H7 (cell line): Measurements from ENCODE around the gene ATRN. TPM values are rescaled to one million over a fixed set of nuclear protein-coding genes. Genes with fewer than 3 reads are reported as not detected.
"Not testable (repeated sequence)": the region's sequence is repeated elsewhere in the genome, so short reads cannot be mapped to it uniquely, and the experiment has no call there.

ENCODE experiments used
- DNase-seq: peaks from one replicate; pipeline ENCODE4 v3.0.0; 2012
- H3K27me3 ChIP-seq: 2 replicates; pipeline ENCODE4 v1.6.0; 2011; ENCODE audit warnings: mild to moderate bottlenecking, low read length; ENCODE audit not compliant: control insufficient read depth, insufficient read depth
- H3K36me3 ChIP-seq: replicated peaks from 2 replicates; pipeline ENCODE4 v1.5.1; 2011; ENCODE audit warnings: low read length; ENCODE audit not compliant: control insufficient read depth, insufficient read depth
- H3K4me3 ChIP-seq: 2 replicates; pipeline ENCODE4 v1.5.1; 2011; ENCODE audit warnings: low read depth, mild to moderate bottlenecking, control low read depth, low read length, moderate library complexity; ENCODE audit not compliant: insufficient read depth
- total RNA-seq: library from RNA; depleted of rRNA; stranded (reverse); fragments of >200 nt; shearing (Covaris generic); gene quantifications from 2 replicates; pipeline ENCODE4 v1.2.3, GENCODE V29; 2014

The ATRN gene
- total RNA-seq, 1 experiment from 2014 or later: 11.5 TPM

DNA sequence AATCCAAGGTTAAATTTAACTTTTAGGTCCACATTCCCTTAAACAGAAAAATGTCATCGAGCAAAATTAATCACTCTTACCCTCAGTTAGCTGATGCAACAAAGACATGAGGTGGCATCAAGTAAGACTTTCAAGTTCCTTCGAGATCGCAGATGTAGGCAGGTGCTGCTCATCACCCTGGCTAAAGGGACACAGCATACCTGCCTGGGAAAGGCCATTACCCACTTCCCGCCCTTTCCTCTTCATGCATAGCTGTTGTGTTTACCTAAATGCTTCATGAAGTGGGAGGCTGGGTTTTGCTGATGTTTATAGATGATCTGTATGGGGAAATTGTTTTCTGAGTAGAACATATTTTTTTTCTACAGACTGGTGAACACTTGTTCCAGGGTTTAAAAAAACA, 124.7 kb downstream of the ATRN start:
- Histone ChIP-seq H3K36me3 (peaks cover 1% of the 10 kb centered on the region), H3K4me3 (no peak overlapping the region), H3K27me3 (no peaks in the 10 kb centered on the region)
- DNase-seq: no peak

DNA sequence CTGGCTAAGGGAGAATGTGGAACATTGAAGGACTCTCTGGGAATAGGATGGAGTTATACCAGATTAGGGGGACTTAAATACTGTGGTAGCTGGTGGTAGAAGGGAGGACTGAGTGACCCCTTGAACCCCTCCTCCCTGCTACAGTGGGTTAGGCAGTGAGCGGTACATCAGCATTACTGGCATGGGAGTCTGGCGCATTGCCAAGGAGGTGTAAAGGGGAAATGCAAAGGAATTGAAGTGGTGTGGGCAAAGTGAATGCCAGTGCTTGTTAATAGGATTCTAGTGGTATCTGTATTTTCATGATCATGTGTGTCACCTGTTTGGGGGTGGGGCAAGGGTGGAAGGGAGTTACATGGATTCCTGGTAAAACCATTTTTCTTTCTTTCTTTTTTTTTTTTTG, 132.3 kb downstream of the ATRN start:
- H3K4me3 ChIP-seq: no peak overlapping the region
- no peaks in the 10 kb centered on the region for H3K36me3 ChIP-seq
- DNase-seq: no peak
- no peaks in the 10 kb centered on the region for H3K27me3 ChIP-seq

DNA sequence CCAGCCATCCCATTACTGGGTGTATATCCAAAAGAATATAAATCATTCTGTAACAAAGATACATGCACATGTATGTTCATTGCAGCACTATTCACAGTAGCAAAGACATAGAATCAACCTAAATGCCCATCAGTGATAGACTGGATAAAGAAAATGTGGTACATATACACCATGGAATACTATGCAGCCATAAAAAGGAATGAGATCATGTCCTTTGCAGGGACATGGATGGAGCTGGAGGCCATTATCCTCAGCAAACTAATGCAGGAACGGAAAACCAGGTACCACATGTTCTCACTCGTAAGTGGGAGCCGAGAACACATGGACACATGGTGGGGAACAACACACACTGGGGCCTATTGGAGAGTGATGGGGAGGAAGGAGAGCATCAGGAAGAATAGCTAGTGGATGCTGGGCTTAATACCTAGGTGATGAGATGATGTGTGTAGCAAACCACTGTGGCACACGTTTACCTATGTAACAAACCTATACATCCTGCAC, 134.6 kb downstream of the ATRN start:
- not testable (repeated sequence) for H3K36me3 ChIP-seq, DNase-seq, H3K4me3 ChIP-seq, H3K27me3 ChIP-seq

DNA sequence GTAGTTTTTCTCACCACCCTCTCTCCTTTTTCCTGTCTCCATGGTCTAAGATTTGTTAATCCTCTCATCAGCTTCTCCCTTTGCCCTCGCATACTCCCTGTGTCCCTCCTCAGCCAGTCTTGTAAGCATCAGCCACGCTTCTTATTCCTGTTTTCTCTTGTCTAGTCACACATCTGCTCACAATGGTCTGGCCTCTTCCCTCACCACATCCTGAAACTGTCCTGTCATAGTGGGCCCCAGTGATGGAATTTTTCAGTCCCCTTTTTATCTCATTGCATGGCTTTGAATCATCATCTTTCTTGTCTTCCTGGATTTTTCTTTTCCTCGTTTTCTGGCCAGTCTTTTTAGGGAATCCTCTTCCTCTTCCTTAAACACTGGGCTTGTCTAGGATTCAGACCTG, 135.2 kb downstream of the ATRN start:
- no peak for DNase-seq
- Histone ChIP-seq H3K27me3 (no peaks in the 10 kb centered on the region), H3K36me3 (no peaks in the 10 kb centered on the region), H3K4me3 (no peak overlapping the region)

DNA sequence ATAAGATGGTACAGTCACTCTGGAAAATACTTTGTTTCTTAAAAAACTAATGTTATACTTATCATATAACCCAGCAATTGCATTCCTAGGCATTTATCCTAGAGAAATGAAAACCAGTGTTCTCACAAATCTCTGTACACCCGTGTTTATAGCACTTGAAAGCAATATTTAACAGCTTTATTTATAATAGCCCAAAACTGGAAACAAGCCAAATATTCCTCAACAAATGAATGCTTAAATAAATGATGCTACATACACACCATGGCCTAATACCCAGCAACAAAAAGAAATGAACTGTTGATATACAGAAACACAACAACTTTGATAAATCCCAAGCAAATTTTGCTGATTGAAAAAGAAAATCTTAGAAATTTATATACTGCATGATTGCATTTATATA, 141.1 kb downstream of the ATRN start:
- no peaks in the 10 kb centered on the region for H3K36me3 ChIP-seq
- H3K27me3 ChIP-seq: no peaks in the 10 kb centered on the region
- no peak overlapping the region for H3K4me3 ChIP-seq
- no peak for DNase-seq

DNA sequence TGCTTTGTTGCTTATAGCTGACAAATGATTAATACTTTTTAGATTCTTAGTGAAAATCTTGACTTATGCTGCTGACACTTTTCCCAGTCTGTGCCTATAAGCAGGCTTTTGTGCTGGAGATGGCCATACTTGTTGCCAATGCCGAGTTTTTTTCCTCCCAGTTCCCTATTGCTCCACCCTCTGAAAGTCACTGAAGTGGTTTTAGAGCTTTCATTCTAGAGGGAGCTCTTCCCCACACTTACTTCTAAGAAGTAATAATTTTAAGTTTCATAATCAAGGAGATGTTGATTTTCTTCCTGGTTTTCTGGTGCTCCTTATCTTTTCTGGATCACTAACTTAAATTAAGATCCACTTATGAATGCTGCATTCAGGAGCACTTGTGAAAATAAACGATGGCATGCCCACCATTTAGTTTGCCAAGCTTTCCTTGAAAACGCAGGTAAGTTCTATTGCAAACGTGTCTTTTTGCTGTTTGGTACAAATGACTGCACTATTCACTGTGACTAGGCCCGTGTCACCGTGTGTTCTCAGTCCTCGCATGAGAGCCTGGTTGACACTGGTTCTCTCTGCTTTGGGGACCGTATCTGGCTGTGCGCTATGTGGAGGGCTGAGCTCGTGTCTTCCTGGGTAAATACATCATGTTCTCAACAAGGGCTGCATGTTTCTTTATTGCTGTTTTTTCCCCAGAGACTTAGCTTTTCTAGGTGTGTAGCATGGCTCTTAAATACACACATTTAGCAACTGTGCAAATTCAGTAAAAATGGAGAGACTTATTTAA, 142.2 kb downstream of the ATRN start:
- no peaks in the 10 kb centered on the region for H3K27me3 ChIP-seq
- no peak overlapping the region for H3K4me3 ChIP-seq
- no peaks in the 10 kb centered on the region for H3K36me3 ChIP-seq
- DNase-seq: no peak

DNA sequence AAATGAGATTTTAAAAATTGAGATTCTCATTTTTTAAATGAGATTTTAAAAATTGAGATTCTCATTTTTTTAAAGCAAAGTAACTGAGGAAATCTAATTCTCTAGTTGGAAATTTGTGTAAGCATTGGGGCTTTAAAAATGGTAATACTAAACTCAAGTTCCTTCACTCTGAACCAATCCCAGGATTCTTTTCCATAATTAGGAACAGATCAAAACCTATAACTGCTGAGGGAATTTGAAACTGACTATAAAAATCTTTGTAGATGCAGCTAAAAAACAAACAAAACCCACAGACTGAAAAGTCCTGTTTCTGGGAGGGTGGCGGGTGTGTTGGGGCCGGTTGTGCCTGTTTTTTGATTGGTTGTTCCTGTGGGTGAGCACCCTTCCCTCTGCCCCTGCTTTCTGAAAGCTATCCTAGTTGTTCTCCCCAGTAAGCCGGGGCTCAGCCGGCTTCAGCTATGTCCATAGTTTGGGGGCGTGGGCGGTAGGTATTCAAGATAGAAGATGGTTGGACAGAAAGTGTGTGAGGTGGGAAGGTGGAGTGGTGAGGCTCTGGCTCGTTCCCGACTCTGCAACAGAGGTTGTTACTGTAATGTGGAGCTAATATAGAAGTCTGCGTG, 143.1 kb downstream of the ATRN start:
- H3K4me3 ChIP-seq: no peak overlapping the region
- no peaks in the 10 kb centered on the region for H3K27me3 ChIP-seq
- DNase-seq: no peak
- H3K36me3 ChIP-seq: no peaks in the 10 kb centered on the region

DNA sequence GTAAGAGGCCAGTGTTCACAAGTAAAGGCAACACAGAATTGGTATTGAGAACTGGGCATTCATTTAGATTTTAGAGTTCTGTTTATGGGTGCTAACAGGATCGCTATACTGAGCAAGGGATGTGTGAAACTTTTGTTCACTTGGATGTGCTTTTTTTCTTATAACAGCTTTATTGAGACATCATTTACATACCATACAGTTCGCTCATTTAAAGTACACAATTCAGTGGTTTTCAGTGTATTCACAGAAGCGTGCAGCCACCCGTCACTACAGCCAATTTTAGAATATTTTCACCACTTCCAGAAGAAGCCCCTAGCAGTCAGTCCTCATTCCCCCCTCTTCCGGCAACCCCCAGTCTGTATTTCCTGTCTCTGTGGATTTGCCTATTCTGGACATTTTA, 143.6 kb downstream of the ATRN start:
- Histone ChIP-seq H3K4me3 (no peak overlapping the region), H3K36me3 (no peaks in the 10 kb centered on the region), H3K27me3 (no peaks in the 10 kb centered on the region)
- DNase-seq: no peak

DNA sequence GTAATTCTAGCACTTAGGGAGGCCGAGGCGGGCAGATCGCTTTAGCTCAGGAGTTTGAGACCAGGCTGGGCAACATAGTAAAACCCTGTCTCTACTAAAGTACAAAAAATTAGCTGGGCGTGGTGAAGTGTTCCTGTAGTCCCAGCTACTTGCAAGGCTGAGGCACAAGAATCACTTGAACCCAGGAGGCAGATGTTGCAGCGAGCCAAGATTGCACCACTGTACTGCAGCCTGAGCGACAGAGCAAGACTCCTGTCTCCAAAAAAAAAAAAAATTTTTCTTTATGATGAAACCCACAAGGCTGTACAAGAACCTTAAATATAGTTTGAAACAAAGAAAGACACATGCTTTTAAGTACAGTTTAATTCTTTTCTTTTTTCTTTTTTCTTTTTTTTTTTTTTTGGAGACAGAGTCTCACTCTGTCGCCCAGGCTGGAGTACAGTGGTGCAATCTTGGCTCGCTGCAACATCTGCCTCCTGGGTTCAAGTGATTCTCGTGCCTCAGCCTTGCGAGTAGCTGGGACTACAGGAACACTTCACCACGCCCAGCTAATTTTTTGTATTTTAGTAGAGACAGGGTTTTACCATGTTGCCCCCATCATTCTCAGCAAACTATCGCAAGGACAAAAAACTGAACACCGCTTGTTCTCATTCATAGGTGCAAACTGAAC, 144.5 kb downstream of the ATRN start:
- H3K4me3 ChIP-seq, DNase-seq, H3K36me3 ChIP-seq, H3K27me3 ChIP-seq: not testable (repeated sequence)

DNA sequence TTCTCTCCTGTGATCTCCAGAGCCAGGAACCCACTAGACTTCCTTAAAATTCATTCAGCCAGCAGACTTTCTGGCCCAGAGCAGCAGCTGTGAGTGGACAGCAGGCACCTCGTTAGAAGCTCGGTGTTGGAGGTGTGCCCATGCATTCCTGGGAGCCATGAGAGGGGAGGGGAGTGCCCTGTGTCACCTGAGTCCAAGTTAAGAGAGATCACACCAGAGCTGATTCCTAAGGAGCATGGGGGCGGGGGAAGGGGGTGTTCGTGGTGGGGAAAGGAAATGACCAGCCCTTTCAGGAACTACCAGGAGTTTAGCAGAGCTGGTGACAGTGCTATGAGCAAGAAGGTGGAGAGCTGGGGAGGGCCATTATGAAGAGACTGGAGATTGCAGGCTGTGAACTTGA, 145.4 kb downstream of the ATRN start:
- no peaks in the 10 kb centered on the region for H3K36me3 ChIP-seq
- no peaks in the 10 kb centered on the region for H3K27me3 ChIP-seq
- no peak overlapping the region for H3K4me3 ChIP-seq
- DNase-seq: peak; percentile 33

DNA sequence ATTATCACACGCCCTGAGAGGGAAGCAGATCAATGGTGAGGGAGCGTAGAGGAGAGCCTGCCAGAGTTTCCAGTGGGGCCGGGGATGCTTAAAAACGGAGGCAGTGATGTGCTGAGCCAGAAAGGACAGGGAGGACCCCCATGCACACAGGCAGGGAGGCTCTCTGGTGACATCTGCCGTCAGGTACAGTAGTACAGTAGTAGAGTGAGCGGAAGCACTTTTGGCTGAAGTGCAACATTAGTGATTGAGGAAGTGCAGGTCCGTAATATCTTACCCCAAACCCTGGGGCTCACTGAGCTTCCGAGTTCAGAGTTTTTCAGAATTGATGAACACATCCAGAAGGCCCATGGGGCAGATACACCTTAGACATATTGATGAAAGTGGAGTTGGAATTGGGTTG, 150.3 kb downstream of the ATRN start:
- H3K27me3 ChIP-seq: no peaks in the 10 kb centered on the region
- H3K4me3 ChIP-seq: no peak overlapping the region
- DNase-seq: peak; percentile 71
- no peaks in the 10 kb centered on the region for H3K36me3 ChIP-seq

DNA sequence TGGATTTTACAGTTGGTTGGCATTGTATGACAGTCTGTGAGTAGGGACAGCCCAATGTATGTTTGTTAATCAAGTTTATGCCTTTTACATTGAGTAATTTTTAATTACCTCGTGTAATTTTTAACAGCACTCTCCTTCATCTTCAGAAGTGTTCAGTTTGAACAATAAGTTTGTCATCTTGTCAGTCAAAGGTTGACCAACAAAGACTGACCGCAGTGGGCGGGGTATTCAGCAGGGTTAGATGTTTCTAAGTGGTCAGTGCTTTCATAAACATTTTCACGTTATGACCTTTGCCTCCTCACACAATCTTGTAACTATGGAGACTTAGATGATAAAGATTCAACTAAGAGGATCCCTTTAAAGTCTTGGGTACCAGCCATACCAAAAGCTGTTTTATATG, 151.6 kb downstream of the ATRN start:
- no peak for DNase-seq
- no peaks in the 10 kb centered on the region for H3K27me3 ChIP-seq
- H3K4me3 ChIP-seq: no peak overlapping the region
- H3K36me3 ChIP-seq: no peaks in the 10 kb centered on the region

DNA sequence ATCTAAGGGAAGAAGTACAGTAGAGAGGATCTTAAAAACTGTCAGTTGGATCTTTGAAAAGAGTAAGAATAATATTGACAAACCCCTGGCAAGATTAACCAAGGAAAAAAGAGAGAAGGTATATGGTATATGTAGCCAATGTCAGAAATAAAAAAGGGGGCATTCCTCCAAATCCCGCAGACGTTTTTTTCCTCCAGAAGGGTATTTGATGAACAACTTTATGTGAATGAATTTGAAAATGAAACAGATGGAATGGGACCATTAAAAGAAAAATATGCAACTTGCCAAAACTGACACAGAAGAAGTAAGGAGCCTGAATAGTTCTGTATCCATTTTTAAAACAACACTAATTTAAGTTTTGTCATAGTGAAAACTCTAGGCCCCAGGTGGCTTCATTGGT, 156.7 kb downstream of the ATRN start:
- Histone ChIP-seq H3K4me3 (no peak overlapping the region), H3K36me3 (no peaks in the 10 kb centered on the region; the same call in 1 of the 2 replicates), H3K27me3 (no peaks in the 10 kb centered on the region)
- no peak for DNase-seq

DNA sequence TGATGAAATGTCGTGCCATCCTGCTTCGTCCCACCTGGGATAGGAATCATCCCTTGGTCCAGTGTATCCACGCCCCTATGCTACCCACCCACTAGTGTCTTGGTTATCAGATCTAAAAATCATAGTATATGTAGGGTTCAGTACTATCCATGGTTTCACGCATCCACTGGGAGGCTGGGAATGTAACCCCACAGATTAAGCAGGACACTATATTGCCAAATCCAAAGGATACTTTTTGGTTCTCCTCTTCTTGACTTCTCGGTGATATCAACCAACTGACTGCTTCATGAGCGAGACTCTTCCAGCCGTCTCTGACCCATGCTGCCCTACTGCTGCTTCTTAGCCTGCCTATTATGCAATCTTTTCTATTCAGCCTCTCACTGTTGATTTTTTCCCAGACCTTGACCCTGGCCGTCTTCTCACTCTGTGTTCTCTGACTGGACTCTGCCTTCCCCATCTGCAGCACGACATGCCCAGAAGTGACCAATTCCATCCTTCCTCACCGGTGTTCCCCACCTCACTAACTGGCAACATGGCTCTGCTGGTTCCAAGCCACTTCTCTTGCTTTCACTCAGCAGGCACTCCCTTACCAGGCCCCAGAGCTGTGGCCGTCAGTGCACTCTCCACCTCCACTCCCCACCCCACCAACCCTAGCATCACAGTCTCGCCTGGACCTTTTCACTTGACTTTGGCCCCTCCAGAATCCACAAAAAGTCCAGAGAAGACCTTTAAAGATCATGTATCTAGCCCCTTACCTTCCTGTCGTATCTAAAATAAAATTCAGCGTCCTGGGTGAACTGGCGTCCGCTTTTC, 157.9 kb downstream of the ATRN start:
- Histone ChIP-seq H3K36me3 (no peaks in the 10 kb centered on the region; the same call in 1 of the 2 replicates), H3K4me3 (no peak overlapping the region), H3K27me3 (no peaks in the 10 kb centered on the region)
- DNase-seq: no peak
